Parathyroid adenoma (tissue), 2 donors: ENCODE measurements around the gene ARMH3.

Experiments used
- H2AFZ ChIP-seq: fragments of 300-600 bp; sonication (generic); one replicate; pipeline ENCODE4 v1.7.0; 2017; ENCODE audit warnings: antibody characterized with exemption, mild to moderate bottlenecking
- H3K27ac ChIP-seq: fragments of 300-600 bp; sonication (generic); one replicate; pipeline ENCODE4 v1.7.0; 2017
- H3K27me3 ChIP-seq: fragments of 300-600 bp; sonication (generic); one replicate; pipeline ENCODE4 v1.7.0; 2017; ENCODE audit warnings: low read length; ENCODE audit not compliant: control insufficient read depth, insufficient read depth
- H3K36me3 ChIP-seq: fragments of 300-600 bp; sonication (generic); one replicate; pipeline ENCODE4 v1.7.0; 2017; ENCODE audit warnings: low read length; ENCODE audit not compliant: control insufficient read depth, insufficient read depth
- H3K4me1 ChIP-seq: fragments of 300-600 bp; sonication (generic); one replicate; pipeline ENCODE4 v1.7.0; 2017; ENCODE audit warnings: control low read depth
- H3K4me2 ChIP-seq: fragments of 300-600 bp; sonication (generic); one replicate; pipeline ENCODE4 v1.7.0; 2017; ENCODE audit warnings: low read length
- H3K4me3 ChIP-seq: fragments of 300-600 bp; sonication (generic); one replicate; pipeline ENCODE4 v1.7.0; 2017; ENCODE audit warnings: low read depth, low read length
- H3K79me2 ChIP-seq: fragments of 300-600 bp; sonication (generic); one replicate; pipeline ENCODE4 v1.7.0; 2017; ENCODE audit warnings: control low read depth
- H3K9ac ChIP-seq: fragments of 300-600 bp; sonication (generic); one replicate; pipeline ENCODE4 v1.7.0; 2017; ENCODE audit warnings: mild to moderate bottlenecking
- H3K9me3 ChIP-seq: fragments of 300-600 bp; sonication (generic); one replicate; pipeline ENCODE4 v1.7.0; 2017; ENCODE audit warnings: low read length; ENCODE audit not compliant: control insufficient read depth
- TF ChIP-seq, protein P1 (sequence below): fragments of 300-600 bp; sonication (generic); IDR thresholded peaks from one replicate; pipeline ENCODE4 v1.7.0; 2017; ENCODE audit warnings: antibody characterized with exemption, mild to moderate bottlenecking
- donor health status: primary hyperparathyroidism.

ARMH3 gene

DNA sequence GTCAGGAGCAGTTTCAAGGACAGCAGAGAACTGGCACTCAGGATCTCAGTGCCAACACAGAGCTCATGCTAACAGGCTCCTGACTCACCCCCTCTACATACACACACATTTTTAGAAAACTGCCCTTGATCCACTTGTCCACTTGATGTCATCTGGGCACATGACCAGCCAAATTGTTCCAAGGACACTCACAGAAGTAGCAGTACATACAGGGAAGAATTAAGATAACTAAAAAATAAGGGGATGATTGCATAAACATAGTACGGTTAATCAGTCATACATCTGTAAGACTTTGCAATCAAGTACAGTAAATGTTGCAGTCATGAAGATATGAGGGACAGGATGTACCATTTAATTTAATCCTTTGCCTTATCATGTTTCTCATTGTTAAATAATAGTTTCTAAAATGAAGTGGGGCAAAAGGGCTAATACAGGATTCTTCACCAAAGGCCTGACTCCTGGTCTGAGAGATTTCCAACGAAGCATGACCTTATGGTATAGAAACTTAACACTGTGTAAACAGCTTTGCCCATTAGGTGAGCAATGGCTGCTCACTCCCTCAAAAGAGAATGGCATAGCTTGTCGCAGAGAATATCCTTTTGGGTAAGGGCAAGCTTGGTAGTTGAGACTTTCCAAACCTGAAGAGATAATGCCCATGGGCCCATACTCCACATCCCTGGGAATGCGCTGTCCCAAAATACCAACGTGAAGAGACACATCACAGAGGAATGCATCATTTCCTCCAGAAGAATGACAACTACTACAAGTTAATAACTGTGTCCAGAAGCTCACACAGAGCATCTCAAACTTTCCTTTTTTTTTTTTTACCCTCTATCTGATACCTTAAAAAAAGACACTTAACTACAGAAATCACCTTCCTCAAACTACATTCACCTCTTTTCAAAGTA, 94.1 kb downstream of the ARMH3 start:
- Histone ChIP-seq H3K79me2 (peaks cover 2% of the 10 kb centered on the region), H3K9ac (no peak overlapping the region), H3K36me3 (no peaks in the 10 kb centered on the region), H2AFZ (no peak overlapping the region), H3K27me3 (no peaks in the 10 kb centered on the region), H3K4me1 (peaks cover 7% of the 10 kb centered on the region), H3K9me3 (no peaks in the 10 kb centered on the region), H3K4me3 (no peak overlapping the region), H3K27ac (no peak overlapping the region), H3K4me2 (no peak overlapping the region)
- TF ChIP-seq, protein P1, sequence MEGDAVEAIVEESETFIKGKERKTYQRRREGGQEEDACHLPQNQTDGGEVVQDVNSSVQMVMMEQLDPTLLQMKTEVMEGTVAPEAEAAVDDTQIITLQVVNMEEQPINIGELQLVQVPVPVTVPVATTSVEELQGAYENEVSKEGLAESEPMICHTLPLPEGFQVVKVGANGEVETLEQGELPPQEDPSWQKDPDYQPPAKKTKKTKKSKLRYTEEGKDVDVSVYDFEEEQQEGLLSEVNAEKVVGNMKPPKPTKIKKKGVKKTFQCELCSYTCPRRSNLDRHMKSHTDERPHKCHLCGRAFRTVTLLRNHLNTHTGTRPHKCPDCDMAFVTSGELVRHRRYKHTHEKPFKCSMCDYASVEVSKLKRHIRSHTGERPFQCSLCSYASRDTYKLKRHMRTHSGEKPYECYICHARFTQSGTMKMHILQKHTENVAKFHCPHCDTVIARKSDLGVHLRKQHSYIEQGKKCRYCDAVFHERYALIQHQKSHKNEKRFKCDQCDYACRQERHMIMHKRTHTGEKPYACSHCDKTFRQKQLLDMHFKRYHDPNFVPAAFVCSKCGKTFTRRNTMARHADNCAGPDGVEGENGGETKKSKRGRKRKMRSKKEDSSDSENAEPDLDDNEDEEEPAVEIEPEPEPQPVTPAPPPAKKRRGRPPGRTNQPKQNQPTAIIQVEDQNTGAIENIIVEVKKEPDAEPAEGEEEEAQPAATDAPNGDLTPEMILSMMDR: no peak

DNA sequence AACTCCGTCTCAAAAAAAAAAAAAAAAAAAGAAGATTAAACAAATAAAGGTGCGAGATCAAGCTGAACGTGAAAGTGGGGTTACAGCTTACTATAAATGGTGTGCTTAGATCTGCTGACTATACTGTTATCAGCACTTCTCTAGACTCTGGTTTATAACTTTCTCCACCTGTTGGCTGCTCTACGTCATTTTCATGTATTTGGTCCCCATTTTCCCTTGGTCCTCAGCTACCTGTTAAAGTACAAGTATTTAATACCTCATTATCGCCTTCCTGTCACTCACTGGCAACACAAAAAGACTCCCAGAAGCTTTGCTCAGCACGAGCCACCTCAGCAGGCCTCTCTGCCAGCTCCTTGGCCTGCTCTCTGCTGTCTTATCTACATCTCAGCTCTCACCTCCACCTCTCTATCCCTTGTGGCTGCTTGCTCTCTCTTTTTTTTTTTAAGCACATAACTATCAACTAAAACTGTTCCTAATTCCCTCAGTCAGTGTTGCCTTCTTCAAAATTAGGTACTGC, 95.0 kb downstream of the ARMH3 start:
- Histone ChIP-seq H3K9me3 (no peaks in the 10 kb centered on the region), H3K9ac (no peak overlapping the region), H3K4me1 (peaks cover 7% of the 10 kb centered on the region), H3K4me3 (no peak overlapping the region), H3K36me3 (no peaks in the 10 kb centered on the region), H3K79me2 (peaks cover 2% of the 10 kb centered on the region), H3K27me3 (no peaks in the 10 kb centered on the region), H3K4me2 (no peak overlapping the region), H3K27ac (no peak overlapping the region), H2AFZ (no peak overlapping the region)
- TF ChIP-seq, protein P1: no peak

DNA sequence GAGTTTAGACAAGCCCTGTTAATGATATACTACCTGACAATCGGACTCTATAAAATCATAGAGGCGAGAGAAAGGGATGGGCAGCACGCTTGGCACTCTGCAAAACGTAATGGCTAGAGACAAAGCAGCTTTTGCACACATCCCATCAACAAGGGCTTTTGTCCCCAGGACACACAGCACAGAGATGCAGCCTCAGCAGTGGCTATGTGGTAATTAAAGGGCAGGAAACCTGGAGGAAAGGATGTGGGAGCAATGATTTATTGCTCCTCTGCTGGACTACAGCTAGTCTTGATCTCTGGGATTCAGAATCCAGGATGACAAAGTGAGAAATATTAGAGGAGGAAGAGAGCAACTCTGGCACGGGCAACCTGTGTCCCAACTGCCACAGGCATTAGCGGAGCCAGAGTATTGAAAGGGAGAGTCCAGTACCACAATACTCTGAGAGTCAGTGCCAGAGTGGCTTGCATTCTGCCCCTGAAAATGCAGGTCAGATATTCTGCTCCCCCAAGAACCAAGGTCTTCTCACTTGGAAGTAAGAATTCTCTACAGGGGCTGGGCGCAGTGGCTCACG, 96.5 kb downstream of the ARMH3 start:
- TF ChIP-seq, protein P1: no peak
- no peak overlapping the region for H3K27ac ChIP-seq
- no peak overlapping the region for H2AFZ ChIP-seq
- H3K79me2 ChIP-seq: peaks cover 2% of the 10 kb centered on the region
- H3K4me2 ChIP-seq: no peak overlapping the region
- no peaks in the 10 kb centered on the region for H3K36me3 ChIP-seq
- no peaks in the 10 kb centered on the region for H3K9me3 ChIP-seq
- no peak overlapping the region for H3K4me3 ChIP-seq
- no peaks in the 10 kb centered on the region for H3K27me3 ChIP-seq
- H3K9ac ChIP-seq: no peak overlapping the region
- peaks cover 7% of the 10 kb centered on the region for H3K4me1 ChIP-seq

DNA sequence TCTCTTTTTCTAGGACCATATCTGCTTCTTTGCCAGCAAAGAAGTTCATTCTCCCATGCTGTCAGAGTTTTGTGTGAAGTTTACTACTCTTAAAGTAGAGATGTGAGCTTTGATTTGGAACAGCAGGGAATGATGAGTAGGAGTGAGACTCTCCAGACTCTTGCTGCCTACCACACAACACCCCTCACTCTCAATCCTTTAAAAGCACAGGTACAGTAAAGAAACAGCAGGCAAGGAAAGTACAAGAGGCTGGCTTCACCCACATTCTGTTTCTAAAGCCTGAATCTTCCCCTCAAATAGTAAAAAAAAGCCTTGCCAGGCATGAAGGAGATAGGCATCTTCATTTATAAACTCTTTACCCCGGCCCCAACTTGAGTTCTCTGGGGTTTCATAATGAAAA, 97.3 kb downstream of the ARMH3 start:
- no peak overlapping the region for H3K4me3 ChIP-seq
- no peaks in the 10 kb centered on the region for H3K79me2 ChIP-seq
- H3K27me3 ChIP-seq: no peaks in the 10 kb centered on the region
- no peaks in the 10 kb centered on the region for H3K36me3 ChIP-seq
- no peak overlapping the region for H3K9ac ChIP-seq
- H3K4me1 ChIP-seq: peaks cover 7% of the 10 kb centered on the region
- H3K4me2 ChIP-seq: no peak overlapping the region
- TF ChIP-seq, protein P1: no peak
- no peak overlapping the region for H2AFZ ChIP-seq
- H3K27ac ChIP-seq: no peak overlapping the region
- H3K9me3 ChIP-seq: no peaks in the 10 kb centered on the region
